AG04450 (cell line): ENCODE results near the gene SLC24A3. TPM values are rescaled to one million over a fixed set of nuclear protein-coding genes. Genes with fewer than 3 reads are reported as not detected.

Experiments used
- CTCF ChIA-PET: fragments of 300-600, 350-600 bp; formaldehyde crosslinking; extraction: SDS; loops from one replicate; lab custom pipeline; 2022; ENCODE audit warnings: antibody characterized with exemption, inconsistent platforms; lab: Charles Lee
- POLR2A ChIA-PET: fragments of 350-600 bp; formaldehyde crosslinking; extraction: SDS; loops from one replicate; lab custom pipeline; 2021; ENCODE audit warnings: antibody characterized with exemption, inconsistent platforms; lab: Yijun Ruan, JAX
- DNase-seq: peaks from one replicate; pipeline ENCODE4 v3.0.0-alpha.2; 2011; ENCODE audit warnings: low read depth, low spot score
- H3K27ac ChIP-seq: one replicate; pipeline ENCODE4 v1.5.1; 2012; ENCODE audit warnings: low read depth, low read length, control low read depth
- H3K27me3 ChIP-seq: one replicate; pipeline ENCODE4 v1.6.0; 2012; ENCODE audit warnings: low read length; ENCODE audit not compliant: control insufficient read depth, insufficient read depth
- H3K4me3 ChIP-seq: 2 replicates; pipeline ENCODE4 v1.5.1; 2011; ENCODE audit warnings: mild to moderate bottlenecking, low read depth, low read length, control low read depth
- H3K9me3 ChIP-seq: 2 replicates; pipeline ENCODE4 v1.5.1; 2012; ENCODE audit warnings: low read length; ENCODE audit not compliant: control insufficient read depth, insufficient read depth
- CTCF ChIP-seq: IDR thresholded peaks from 2 replicates; pipeline ENCODE4 v1.5.1; 2011; ENCODE audit warnings: low read depth, low read length, control low read depth, inconsistent platforms
- polyA plus RNA-seq: library from polyadenylated mRNA; depleted of rRNA; stranded (reverse); fragments of >200 nt; gene quantifications from 2 replicates; pipeline ENCODE4 v1.2.3, GENCODE V29; 2011

Gene SLC24A3
- polyA plus RNA-seq, 1 experiment: not detected

GRCh38 chr20:19696620-19697019 is 484.2 kb downstream of the SLC24A3 start:
- Histone ChIP-seq H3K9me3 (peaks cover 3% of the 10 kb centered on the region; the same call in 1 of the 2 replicates), H3K4me3 (no peak overlapping the region), H3K27me3 (no peaks in the 10 kb centered on the region), H3K27ac (no peak overlapping the region)
- CTCF ChIA-PET: no interaction called here
- POLR2A ChIA-PET: no interaction called here
- TF ChIP-seq CTCF: no peak
- no peak for DNase-seq

- POLR2A ChIA-PET: no interaction called here
- Histone ChIP-seq H3K9me3 (peaks cover 3% of the 10 kb centered on the region; the same call in 1 of the 2 replicates), H3K4me3 (no peak overlapping the region), H3K27me3 (no peaks in the 10 kb centered on the region), H3K27ac (no peak overlapping the region)
- TF ChIP-seq CTCF: no peak
- CTCF ChIA-PET: interaction anchor here (1.0 kb wide), 1 partner anchor 88 kb away, joined by 3 read pairs; no protein-coding TSS in a partner anchor
- no peak for DNase-seq
These were observed 485.0 kb downstream of the SLC24A3 start for GRCh38 chr20:19697415-19697814.

- ChIA-PET POLR2A (no interaction called here), CTCF (no interaction called here)
These were observed 486.9 kb downstream of the SLC24A3 start for GRCh38 chr20:19699180-19699971.

GRCh38 chr20:19701429-19701828 is 489.0 kb downstream of the SLC24A3 start:
- ChIA-PET CTCF (interaction anchor here (1.0 kb wide), 1 partner anchor 9 kb away, joined by 7 read pairs; no protein-coding TSS in a partner anchor), POLR2A (no interaction called here)
- peaks cover 10% of the 10 kb centered on the region for H3K27me3 ChIP-seq
- H3K4me3 ChIP-seq: no peak overlapping the region
- no peak for DNase-seq
- H3K9me3 ChIP-seq: peaks cover 3% of the 10 kb centered on the region; the same call in 1 of the 2 replicates
- TF ChIP-seq CTCF: no peak
- H3K27ac ChIP-seq: no peak overlapping the region

More at GRCh38 chr20:19699180-19699971, 486.9 kb downstream of the SLC24A3 start:
- TF ChIP-seq CTCF: no peak
- DNase-seq: peak; percentile 42
- peak overlapping the region; percentile 22 for H3K27ac ChIP-seq
- peaks cover 3% of the 10 kb centered on the region; the same call in 1 of the 2 replicates for H3K9me3 ChIP-seq
- H3K4me3 ChIP-seq: no peak overlapping the region
- peaks cover 3% of the 10 kb centered on the region for H3K27me3 ChIP-seq

- DNase-seq: no peak
These were observed 494.0 kb downstream of the SLC24A3 start for GRCh38 chr20:19706463-19706862.

More at GRCh38 chr20:19706463-19706862, 494.0 kb downstream of the SLC24A3 start:
- ChIA-PET CTCF (interaction anchor here (3.6 kb wide), 1 partner anchor 13 kb away, joined by 11 read pairs; no protein-coding TSS in a partner anchor), POLR2A (interaction anchor here (0.6 kb wide), 1 partner anchor 111 kb away, joined by 3 read pairs; no protein-coding TSS in a partner anchor)
- no peak overlapping the region for H3K27ac ChIP-seq
- TF ChIP-seq CTCF: no peak
- peaks cover 31% of the 10 kb centered on the region for H3K27me3 ChIP-seq
- no peaks in the 10 kb centered on the region for H3K9me3 ChIP-seq
- no peak overlapping the region for H3K4me3 ChIP-seq
